Lower leg skin (tissue), 4 donors: ENCODE measurements around the gene CWH43. TPM values are rescaled to one million over a fixed set of nuclear protein-coding genes. Genes with fewer than 3 reads are reported as not detected.

Source experiments
- DNase-seq, 2 donors: peaks; one replicate each; pipeline ENCODE4 v3.0.0-alpha.2; 2019; ENCODE audit warnings: low spot score in 2 of 2
- H3K4me3 ChIP-seq: fragments of 200-600 bp; sonication (generic); 2 replicates; pipeline ENCODE4 v1.5.1; 2017; ENCODE audit warnings: mild to moderate bottlenecking, low read depth; ENCODE audit not compliant: poor library complexity, severe bottlenecking
- POLR2A ChIP-seq, 2 donors: fragments of 450-650 bp; IDR thresholded peaks; one replicate each; pipeline ENCODE4 v1.6.1; 2016 to 2017; ENCODE audit warnings: antibody characterized with exemption in 2 of 2, mild to moderate bottlenecking in 1 of 2, moderate library complexity in 1 of 2
- WGBS, 2 donors: methylation state at CpG; one replicate each; pipeline ENCODE4 v1.1.5; 2018; 5-methylcytosine and 5-hydroxymethylcytosine counted together
- intact Hi-C: fragments of 100-400 bp; cut with DNase I; formaldehyde crosslinking; loops from one replicate; pipeline ENCODE4 v1.15.0; 2023; ENCODE audit warnings: low total_unique reads
- total RNA-seq, 4 donors: library from RNA; depleted of rRNA; stranded (reverse); fragments of >200 nt; gene quantifications; one replicate each; pipeline ENCODE4 v1.1.0, GENCODE V29; 2016
- TF ChIP-seq, protein P1 (sequence below), 3 donors: fragments of 450-650 bp; IDR thresholded peaks; one replicate each; pipeline ENCODE4 v1.5.1; 2016; ENCODE audit warnings: antibody characterized with exemption in 3 of 3, mild to moderate bottlenecking in 3 of 3, moderate library complexity in 2 of 3

Gene CWH43
- total RNA-seq, 4 donors from 2014 or later = 37.0 to 60.3 (median 47.6) TPM

DNA sequence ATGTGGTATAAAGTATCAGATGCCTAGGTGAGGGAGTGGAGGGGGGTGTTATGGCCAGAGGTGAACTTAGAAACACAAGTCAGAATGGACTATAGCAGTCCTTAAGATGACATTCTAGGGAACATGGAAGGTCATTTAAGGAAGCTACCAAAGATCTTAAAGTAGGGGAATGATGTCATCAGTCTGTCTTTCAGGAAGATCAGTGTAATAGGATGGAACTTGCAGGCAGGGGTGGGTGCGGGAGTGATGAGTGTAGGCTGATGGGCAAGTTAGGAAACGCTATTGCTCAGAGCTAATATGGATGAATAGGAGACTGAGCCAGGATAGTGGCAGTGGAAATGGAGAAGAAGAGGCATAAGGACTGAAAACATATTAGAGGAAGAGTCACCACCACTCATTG lies 27.5 kb upstream of the CWH43 start:
- intact Hi-C loops = no loop called here
- TF ChIP-seq, protein P1, sequence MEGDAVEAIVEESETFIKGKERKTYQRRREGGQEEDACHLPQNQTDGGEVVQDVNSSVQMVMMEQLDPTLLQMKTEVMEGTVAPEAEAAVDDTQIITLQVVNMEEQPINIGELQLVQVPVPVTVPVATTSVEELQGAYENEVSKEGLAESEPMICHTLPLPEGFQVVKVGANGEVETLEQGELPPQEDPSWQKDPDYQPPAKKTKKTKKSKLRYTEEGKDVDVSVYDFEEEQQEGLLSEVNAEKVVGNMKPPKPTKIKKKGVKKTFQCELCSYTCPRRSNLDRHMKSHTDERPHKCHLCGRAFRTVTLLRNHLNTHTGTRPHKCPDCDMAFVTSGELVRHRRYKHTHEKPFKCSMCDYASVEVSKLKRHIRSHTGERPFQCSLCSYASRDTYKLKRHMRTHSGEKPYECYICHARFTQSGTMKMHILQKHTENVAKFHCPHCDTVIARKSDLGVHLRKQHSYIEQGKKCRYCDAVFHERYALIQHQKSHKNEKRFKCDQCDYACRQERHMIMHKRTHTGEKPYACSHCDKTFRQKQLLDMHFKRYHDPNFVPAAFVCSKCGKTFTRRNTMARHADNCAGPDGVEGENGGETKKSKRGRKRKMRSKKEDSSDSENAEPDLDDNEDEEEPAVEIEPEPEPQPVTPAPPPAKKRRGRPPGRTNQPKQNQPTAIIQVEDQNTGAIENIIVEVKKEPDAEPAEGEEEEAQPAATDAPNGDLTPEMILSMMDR (IDR thresholded peaks at IDR 0.05) = no peak
- no peak for TF ChIP-seq POLR2A (IDR thresholded peaks at IDR 0.05)
- WGBS, 2 donors = 43 to 81% methylated on average over 2 of the region's 2 CpGs
- no peak overlapping the region for H3K4me3 ChIP-seq
- no peak for DNase-seq

DNA sequence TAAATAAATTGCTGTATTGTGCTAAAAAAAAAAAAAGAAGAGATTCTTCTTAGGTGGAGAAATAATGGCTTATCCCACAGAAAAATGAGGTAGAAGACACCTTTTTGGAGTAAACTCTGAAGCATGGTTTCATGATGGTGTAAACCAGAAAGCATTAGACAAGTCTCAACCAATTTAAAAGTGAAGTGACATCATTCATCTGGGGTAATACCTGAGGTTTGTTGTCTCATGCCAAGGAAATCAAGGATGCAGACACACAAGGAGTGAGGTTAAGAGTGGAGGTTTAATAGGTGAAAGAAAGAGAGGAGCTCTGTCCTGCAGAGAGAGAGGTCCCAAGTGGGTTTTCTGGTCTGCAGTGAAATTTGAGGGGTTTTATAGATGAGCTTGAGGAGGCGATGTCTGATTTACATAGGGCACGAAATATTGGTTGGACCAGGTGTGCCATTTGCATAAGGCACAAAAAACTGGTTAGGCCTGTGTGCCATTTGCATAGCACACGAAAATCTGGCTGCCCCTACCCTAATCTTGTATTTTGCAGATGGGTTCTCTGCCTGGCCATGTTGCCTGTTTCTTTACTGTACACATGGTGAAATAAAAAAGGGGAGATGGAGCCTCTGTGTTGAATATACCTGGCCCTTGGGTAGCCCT lies 25.0 kb upstream of the CWH43 start:
- 37 to 48% methylated on average over 3 of the region's 3 CpGs for WGBS, 2 donors
- TF ChIP-seq, protein P1 (IDR thresholded peaks at IDR 0.05) = no peak
- TF ChIP-seq POLR2A (IDR thresholded peaks at IDR 0.05) = no peak
- DNase-seq = no peak
- intact Hi-C loops = loop anchor here (10.0 kb wide), 1 partner anchor 386 kb away; no protein-coding TSS in a partner anchor
- no peak overlapping the region for H3K4me3 ChIP-seq

DNA sequence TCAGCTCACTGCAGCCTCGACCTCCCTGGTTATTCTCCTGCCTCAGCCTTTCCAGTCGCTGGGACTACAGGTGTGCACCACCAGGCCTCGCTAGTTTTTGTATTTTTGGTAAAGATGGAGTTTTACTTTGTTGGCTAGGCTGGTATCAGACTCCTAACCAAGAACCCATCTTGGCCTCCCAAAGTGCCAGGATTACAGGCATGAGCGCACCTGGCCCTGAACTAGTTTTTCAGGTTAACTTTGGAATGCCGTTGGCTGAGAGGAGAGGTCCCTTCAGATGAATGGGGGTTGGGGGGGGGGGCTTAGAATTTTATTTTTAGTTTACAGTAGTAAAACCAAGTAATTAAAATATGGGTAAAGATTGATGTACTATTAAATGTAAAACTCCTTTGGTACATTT lies 23.4 kb upstream of the CWH43 start:
- H3K4me3 ChIP-seq = no peak overlapping the region
- no peak for DNase-seq
- intact Hi-C loops = loop anchor here (10.0 kb wide), 1 partner anchor 388 kb away; no protein-coding TSS in a partner anchor
- no peak for TF ChIP-seq POLR2A (IDR thresholded peaks at IDR 0.05)
- TF ChIP-seq, protein P1 (IDR thresholded peaks at IDR 0.05) = no peak
- 72 to 74% methylated on average over 5 of the region's 5 CpGs for WGBS, 2 donors

DNA sequence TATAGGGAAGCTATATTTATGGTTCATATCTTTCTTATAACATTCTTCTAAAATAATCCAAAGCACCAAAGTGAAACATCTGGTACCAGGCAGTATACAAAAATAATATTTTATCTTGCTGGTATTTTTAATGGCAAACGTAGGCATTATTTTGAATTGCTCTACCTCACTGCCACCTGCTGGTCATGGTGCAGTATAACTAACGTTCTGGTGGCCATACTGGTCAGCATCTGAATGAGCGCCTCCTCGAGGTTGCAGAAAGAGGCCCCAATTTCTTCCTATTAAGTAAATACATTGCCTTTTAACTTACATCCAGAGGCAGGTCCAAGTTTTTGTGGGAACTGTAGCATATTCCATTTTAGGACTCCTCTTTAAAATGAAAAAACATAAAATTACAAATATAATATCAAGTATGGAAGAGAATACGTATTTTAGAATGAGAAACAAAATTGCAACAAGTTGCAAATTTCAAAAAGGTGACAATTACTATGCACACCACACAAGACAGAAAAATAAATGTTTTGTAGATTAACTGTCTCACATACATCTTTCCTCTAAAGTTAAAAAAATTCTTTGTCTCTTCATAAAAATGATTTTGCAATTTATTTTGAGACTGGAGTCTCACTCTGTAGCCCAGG lies 22.9 kb upstream of the CWH43 start:
- TF ChIP-seq, protein P1 (IDR thresholded peaks at IDR 0.05) = peak in 1 of 3 donors; percentile 50
- TF ChIP-seq POLR2A (IDR thresholded peaks at IDR 0.05) = no peak
- intact Hi-C loops = loop anchor here (10.0 kb wide), 1 partner anchor 388 kb away; no protein-coding TSS in a partner anchor
- DNase-seq = peak; percentile 51 to 88
- WGBS, 2 donors = 17 to 18% methylated on average over 5 of the region's 5 CpGs
- H3K4me3 ChIP-seq = no peak overlapping the region

DNA sequence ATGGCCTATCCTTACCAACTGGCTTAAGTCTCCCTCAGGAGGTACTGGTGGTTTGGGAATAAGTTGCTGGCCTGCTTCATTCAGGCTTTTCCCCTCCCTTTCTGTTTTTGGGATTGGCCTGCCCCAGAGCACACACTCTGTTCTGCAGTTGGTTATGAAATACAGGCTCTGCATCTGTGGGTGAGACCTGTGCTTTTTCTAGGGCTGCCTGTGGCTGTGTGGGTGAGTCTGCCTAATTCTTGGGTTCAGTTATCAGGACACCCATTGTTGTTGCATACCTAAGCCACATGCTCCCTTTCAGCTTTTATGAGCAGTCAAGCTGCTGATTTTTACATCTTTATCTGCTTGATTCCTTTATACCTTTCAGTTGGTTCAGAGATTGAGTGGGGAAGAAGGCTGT lies 19.0 kb upstream of the CWH43 start:
- intact Hi-C loops = loop anchor here (10.0 kb wide), 1 partner anchor 392 kb away; no protein-coding TSS in a partner anchor
- no peak overlapping the region for H3K4me3 ChIP-seq
- DNase-seq = no peak
- TF ChIP-seq, protein P1 (IDR thresholded peaks at IDR 0.05) = no peak
